Prostate gland (tissue), 2 donors: ENCODE measurements around the gene ZFHX3.

ENCODE experiments used
- CTCF ChIP-seq, 4 experiments: fragments of 200-600 bp in 2 of 4; fragments of 450-650 bp in 2 of 4; sonication (generic) in 2 of 4; IDR thresholded peaks; 1 replicate in 3 of 4; 2 replicates in 1 of 4; pipeline ENCODE4 v1.5.1; 2016 to 2019; ENCODE audit warnings: antibody characterized with exemption in 4 of 4, mild to moderate bottlenecking in 2 of 4, moderate library complexity in 2 of 4
- POLR2A ChIP-seq: fragments of 450-650 bp; IDR thresholded peaks from one replicate; pipeline ENCODE4 v1.6.1; 2016; ENCODE audit warnings: antibody characterized with exemption, mild to moderate bottlenecking
- POLR2AphosphoS5 ChIP-seq: sonication (generic); formaldehyde crosslinking; IDR thresholded peaks from one replicate; pipeline ENCODE4 v1.6.1; 2017; ENCODE audit warnings: antibody characterized with exemption

- TF ChIP-seq CTCF (IDR thresholded peaks at IDR 0.05), result no peak
- TF ChIP-seq POLR2A, result no peak
- no peak for TF ChIP-seq POLR2AphosphoS5
Observed at GRCh38 chr16:73013974-73014373, 34.0 kb downstream of the ZFHX3 start.
